VCaP (cell line): ENCODE results near the gene PHEX.
A peak's percentile ranks its signal among the peaks of the same experiment; 100 is the strongest.
"Not testable (repeated sequence)": the region's sequence is repeated elsewhere in the genome, so short reads cannot be mapped to it uniquely, and the experiment has no call there.

Experiments
- H3K27ac ChIP-seq: fragments of 450-650 bp; 2 replicates; pipeline ENCODE4 v1.5.1; 2017
- CTCF ChIP-seq: fragments of 450-650 bp; conservative IDR thresholded peaks from 2 replicates; pipeline ENCODE4 v1.5.1; 2017; ENCODE audit warnings: mild to moderate bottlenecking, moderate library complexity

The PHEX gene

GRCh38 chrX:22268706-22269105 lies 236.6 kb downstream of the PHEX start:
- no peak for TF ChIP-seq CTCF
- H3K27ac ChIP-seq = no peak overlapping the region

- no peak within 1 kb of the TSS for H3K27ac ChIP-seq
- no peak for TF ChIP-seq CTCF
Observed at GRCh38 chrX:22272613-22273012, 240.5 kb downstream of the PHEX start, which contains the start of gene CBLL2. TSS of gene CBLL2 (plus strand) at chrX:22272913. CDS start at chrX:22272992, 79 bp downstream.

- no peak overlapping the region for H3K27ac ChIP-seq
- no peak for TF ChIP-seq CTCF
Observed at GRCh38 chrX:22273714-22274317, 241.7 kb downstream of the PHEX start.

- no peak for TF ChIP-seq CTCF
- H3K27ac ChIP-seq = no peak overlapping the region
Observed at GRCh38 chrX:22276781-22277180, 244.7 kb downstream of the PHEX start.

- no peak overlapping the region for H3K27ac ChIP-seq
- peak; percentile 53; the same call in 1 of the 2 replicates for TF ChIP-seq CTCF
Observed at GRCh38 chrX:22278375-22278774, 246.2 kb downstream of the PHEX start.

- not testable (repeated sequence) for H3K27ac ChIP-seq
Observed at GRCh38 chrX:22289209-22289608, 257.1 kb downstream of the PHEX start.

- no peak overlapping the region for H3K27ac ChIP-seq
- no peak for TF ChIP-seq CTCF
Observed at GRCh38 chrX:22296871-22297270, 264.7 kb downstream of the PHEX start.

- no peak for TF ChIP-seq CTCF
- H3K27ac ChIP-seq = peak overlapping the region; percentile 38
Observed at GRCh38 chrX:22300130-22300529, 268.0 kb downstream of the PHEX start.
